VCaP (cell line): ENCODE data around the gene TEX26.

Experiments used
- H3K27ac ChIP-seq: fragments of 450-650 bp; 2 replicates; pipeline ENCODE4 v1.5.1; 2017
- TF ChIP-seq, protein P1 (sequence below): fragments of 450-650 bp; conservative IDR thresholded peaks from 2 replicates; pipeline ENCODE4 v1.5.1; 2017; ENCODE audit warnings: mild to moderate bottlenecking, moderate library complexity

The TEX26 gene

GRCh38 chr13:31022928-31023530, 90.6 kb downstream of the TEX26 start:
- no peak overlapping the region for H3K27ac ChIP-seq
- TF ChIP-seq, protein P1, sequence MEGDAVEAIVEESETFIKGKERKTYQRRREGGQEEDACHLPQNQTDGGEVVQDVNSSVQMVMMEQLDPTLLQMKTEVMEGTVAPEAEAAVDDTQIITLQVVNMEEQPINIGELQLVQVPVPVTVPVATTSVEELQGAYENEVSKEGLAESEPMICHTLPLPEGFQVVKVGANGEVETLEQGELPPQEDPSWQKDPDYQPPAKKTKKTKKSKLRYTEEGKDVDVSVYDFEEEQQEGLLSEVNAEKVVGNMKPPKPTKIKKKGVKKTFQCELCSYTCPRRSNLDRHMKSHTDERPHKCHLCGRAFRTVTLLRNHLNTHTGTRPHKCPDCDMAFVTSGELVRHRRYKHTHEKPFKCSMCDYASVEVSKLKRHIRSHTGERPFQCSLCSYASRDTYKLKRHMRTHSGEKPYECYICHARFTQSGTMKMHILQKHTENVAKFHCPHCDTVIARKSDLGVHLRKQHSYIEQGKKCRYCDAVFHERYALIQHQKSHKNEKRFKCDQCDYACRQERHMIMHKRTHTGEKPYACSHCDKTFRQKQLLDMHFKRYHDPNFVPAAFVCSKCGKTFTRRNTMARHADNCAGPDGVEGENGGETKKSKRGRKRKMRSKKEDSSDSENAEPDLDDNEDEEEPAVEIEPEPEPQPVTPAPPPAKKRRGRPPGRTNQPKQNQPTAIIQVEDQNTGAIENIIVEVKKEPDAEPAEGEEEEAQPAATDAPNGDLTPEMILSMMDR, result no peak
